GM20000 (cell line): ENCODE data around the gene TTLL9.

Experiments used
- DNase-seq: peaks from one replicate; pipeline ENCODE4 v3.0.0; 2012; ENCODE audit warnings: low spot score
- TF ChIP-seq, protein P1 (sequence below): IDR thresholded peaks from 2 replicates; pipeline ENCODE4 v1.5.1; 2012; ENCODE audit warnings: mild to moderate bottlenecking, control low read depth; ENCODE audit errors: extremely low read depth, missing control alignments

TTLL9 gene, protein sequence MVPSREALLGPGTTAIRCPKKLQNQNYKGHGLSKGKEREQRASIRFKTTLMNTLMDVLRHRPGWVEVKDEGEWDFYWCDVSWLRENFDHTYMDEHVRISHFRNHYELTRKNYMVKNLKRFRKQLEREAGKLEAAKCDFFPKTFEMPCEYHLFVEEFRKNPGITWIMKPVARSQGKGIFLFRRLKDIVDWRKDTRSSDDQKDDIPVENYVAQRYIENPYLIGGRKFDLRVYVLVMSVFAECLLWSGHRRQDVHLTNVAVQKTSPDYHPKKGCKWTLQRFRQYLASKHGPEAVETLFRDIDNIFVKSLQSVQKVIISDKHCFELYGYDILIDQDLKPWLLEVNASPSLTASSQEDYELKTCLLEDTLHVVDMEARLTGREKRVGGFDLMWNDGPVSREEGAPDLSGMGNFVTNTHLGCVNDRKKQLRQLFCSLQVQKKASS

DNA sequence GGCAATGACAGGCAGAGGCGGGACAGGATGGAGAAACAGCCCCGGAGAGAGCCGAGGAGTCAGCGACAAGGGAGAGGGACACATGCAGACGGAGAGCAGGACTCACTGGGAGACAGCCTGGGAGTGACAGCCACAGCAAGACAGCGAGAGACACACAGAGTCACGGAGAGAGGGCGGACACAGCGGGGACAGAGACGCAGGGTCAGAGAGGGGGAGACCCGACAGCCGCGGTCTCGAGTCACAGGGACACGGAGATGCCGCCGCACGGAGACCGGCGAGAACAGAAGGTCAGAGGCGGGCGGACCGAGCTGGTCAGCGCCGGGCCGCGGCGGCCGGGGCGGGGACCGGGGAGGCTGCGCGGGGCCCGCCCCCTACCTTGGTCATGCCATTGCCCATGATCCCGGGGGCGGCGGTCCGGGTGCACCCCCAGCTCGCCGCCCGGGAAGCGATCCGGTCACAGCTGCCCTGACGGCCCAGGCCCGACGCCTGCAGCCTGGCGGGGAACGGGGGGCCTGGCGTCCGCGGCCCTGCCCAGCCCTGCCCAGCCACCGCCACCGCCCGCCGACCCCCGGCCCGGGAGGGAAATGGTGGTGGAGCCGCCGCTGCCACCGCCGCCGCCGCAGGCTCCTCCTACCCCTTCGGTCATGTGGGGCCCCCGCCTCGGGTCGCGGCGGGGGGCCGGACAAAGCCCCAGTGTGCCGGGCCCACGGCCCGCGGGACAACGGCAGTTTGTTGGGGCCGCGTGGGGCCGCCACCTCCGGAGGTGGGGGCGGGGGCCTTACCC is at the start of gene TTLL9, which contains the start of gene DUSP15:
TSS of gene TTLL9 (plus strand) at position 693 of the 784 bp plus-strand sequence. CDS start 493 bp downstream, outside the sequence.
TSS of gene DUSP15 (minus strand) at position 586 of the 784 bp plus-strand sequence. CDS start at position 396, 190 bp downstream.
- TF ChIP-seq, protein P1, sequence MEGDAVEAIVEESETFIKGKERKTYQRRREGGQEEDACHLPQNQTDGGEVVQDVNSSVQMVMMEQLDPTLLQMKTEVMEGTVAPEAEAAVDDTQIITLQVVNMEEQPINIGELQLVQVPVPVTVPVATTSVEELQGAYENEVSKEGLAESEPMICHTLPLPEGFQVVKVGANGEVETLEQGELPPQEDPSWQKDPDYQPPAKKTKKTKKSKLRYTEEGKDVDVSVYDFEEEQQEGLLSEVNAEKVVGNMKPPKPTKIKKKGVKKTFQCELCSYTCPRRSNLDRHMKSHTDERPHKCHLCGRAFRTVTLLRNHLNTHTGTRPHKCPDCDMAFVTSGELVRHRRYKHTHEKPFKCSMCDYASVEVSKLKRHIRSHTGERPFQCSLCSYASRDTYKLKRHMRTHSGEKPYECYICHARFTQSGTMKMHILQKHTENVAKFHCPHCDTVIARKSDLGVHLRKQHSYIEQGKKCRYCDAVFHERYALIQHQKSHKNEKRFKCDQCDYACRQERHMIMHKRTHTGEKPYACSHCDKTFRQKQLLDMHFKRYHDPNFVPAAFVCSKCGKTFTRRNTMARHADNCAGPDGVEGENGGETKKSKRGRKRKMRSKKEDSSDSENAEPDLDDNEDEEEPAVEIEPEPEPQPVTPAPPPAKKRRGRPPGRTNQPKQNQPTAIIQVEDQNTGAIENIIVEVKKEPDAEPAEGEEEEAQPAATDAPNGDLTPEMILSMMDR, result no peak
- DNase-seq, result peak; percentile 67

DNA sequence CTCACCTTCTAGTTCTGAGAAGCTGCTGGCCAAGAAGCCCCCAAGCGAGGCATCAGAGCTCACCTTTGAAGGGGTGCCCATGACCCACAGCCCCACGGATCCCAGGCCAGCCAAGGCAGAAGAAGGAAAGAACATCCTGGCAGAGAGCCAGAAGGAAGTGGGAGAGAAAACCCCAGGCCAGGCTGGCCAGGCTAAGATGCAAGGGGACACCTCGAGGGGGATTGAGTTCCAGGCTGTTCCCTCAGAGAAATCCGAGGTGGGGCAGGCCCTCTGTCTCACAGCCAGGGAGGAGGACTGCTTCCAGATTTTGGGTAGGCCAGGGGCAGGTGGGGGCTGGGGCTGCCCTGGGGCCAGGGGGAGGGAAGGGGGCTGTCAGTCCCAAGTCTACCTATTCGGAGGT is 49.0 kb upstream of the TTLL9 start:
- DNase-seq, result no peak
- TF ChIP-seq, protein P1, result no peak

DNA sequence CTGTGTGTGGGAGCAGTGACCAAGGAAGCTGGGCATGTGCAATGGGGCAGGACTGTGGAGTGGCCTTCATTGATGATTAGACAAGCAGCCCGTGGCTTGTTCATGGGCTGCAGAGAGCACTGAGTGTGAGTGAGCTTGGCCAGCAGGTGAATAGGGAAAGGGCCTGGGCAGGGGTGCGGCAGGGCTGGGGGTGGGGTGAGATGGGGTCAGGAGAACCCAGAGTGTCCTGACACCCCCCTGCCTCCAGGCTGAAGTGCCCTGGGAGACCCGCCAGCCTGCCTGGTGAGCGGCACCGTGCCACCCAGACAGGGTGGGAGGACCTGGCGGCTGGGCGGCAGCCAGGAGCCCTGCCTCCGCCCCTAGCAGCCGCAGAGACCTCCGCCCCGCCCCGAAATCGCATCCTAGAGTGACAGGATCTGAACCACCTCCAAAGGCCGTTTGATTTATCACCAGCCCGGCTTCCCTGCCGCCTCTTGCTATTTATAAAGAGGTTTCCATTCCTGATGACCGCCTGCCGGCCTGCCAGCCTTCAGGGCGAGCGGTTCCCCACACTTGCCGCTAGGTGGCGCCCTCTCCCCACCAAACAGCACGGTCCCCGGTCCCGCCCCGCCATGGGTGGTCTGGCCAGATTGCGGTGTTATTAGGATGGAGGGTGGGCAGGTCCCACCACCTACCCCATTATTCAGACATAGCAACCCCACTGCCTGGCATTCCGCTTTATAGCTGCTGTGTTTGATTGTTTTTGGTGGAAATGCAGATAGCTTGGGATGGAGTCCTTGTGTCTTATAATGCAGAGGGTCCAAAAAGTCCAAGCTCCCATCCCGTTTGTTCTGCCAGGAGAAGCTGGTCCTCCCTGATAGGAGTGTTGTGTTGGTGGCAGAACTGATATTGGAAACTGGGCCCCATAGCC is 47.8 kb upstream of the TTLL9 start:
- DNase-seq, result peak; percentile 92
- TF ChIP-seq, protein P1, result peak; percentile 91

DNA sequence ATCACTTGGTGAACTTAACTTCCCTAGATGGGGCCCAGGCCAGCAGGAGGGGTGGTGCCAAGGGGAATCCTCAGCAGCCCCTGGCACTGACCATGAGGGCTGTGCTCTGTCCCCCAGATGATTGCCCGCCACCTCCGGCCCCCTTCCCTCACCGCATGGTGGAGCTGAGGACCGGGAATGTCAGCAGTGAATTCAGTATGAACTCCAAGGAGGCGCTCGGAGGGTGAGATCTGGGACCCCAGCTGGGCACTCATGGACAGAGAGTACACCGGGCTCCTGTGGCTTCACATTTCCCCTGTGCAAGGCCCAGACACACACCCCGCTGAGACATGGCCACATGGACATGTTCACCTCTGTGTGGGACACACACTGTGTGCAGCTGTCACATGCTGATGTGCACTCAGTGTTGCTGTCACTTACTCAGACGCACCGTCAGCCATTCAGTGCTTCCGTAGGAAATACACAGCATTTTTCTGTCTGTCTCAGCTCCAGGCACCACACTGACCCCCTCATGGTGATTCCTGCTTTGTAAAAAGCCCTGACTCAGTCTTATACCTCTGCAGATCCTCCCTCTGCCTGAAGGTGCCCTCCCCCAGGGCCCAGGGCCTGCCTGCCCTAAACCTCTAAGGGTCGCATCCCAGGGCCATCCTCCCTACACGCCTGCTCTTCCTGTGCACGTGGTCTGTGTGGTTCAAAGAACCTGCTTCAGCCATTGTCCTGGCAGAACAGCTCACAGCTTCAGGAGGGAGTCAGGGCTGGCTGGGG is 46.9 kb upstream of the TTLL9 start:
- DNase-seq, result no peak
- TF ChIP-seq, protein P1, result no peak

DNA sequence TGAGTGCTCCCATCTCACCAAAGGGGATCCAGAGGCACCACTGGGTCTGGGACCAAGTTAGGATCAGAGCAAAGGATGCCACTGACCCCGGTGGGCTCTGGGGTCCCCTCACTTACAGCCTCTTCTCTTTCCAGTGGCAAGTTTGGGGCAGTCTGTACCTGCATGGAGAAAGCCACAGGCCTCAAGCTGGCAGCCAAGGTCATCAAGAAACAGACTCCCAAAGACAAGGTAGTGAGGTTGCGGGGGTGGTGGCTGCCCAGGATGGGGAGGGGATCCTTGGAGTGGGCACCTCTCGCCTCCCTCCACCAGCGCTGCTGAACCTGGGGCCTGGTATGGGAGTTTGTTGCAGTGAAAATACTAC is 46.3 kb upstream of the TTLL9 start:
- DNase-seq, result no peak
- TF ChIP-seq, protein P1, result no peak

DNA sequence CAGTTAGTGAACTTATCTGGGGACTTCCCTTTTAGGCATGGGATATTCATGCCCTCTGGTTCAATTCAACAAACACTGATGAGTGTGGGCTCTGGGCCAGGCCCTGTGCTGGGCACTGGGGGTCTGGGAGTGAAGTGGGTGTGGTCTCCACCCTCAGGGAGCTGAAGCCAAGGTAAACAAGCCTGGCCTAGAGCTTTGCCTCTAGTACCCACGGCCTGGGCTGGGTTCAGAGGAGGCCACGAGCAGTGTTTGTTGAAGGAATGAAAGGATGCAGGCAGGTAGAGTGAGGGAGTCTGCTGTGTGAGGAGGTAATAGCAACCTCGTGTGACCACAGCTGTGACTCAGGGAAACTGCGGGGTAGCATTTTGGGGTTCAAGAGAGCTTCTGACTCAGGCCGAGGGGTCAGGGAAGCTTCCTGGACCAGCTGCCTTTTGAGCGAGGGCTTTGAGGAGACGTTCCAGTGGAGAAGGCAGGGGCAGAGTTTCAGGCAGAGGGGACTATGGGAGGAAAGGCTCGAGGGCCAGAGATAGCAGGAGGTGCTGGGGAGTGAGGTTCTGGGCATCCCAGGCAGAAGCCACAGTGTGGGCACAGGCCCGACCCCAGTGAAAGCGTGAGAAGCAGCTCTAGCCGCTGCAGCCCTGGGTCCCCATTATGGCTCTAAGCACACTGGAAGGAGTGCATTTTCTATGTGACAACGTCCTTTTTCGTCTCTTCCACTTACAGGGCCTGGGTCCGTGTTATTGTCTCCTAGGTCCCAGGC is 45.7 kb upstream of the TTLL9 start:
- TF ChIP-seq, protein P1, result no peak
- no peak for DNase-seq
